KMS-11 (cell line): Measurements from ENCODE around the gene RXRA.

ENCODE experiments used
- H2AFZ ChIP-seq: fragments of 200-600 bp; sonication (generic); 2 replicates; pipeline ENCODE4 v1.6.1; 2016; ENCODE audit warnings: antibody characterized with exemption, mixed run types, low read depth
- H3K27ac ChIP-seq: fragments of 200-600 bp; sonication (generic); 2 replicates; pipeline ENCODE4 v1.6.1; 2016; ENCODE audit warnings: mild to moderate bottlenecking, mixed run types
- H3K27me3 ChIP-seq: fragments of 200-600 bp; sonication (generic); 2 replicates; pipeline ENCODE4 v1.6.1; 2017; ENCODE audit warnings: mild to moderate bottlenecking, low read depth, mixed run types, moderate library complexity; ENCODE audit not compliant: insufficient read depth
- H3K36me3 ChIP-seq: fragments of 200-600 bp; sonication (generic); 2 replicates; pipeline ENCODE4 v1.6.1; 2017; ENCODE audit warnings: mild to moderate bottlenecking, mixed run types; ENCODE audit not compliant: insufficient read depth
- H3K4me1 ChIP-seq: fragments of 200-600 bp; sonication (generic); 2 replicates; pipeline ENCODE4 v1.6.1; 2016; ENCODE audit warnings: mild to moderate bottlenecking, low read depth, mixed run types; ENCODE audit not compliant: poor library complexity, severe bottlenecking
- H3K4me2 ChIP-seq: fragments of 200-600 bp; sonication (generic); 2 replicates; pipeline ENCODE4 v1.7.0; 2016; ENCODE audit warnings: mild to moderate bottlenecking, mixed run types
- H3K4me3 ChIP-seq: fragments of 200-600 bp; sonication (generic); IDR thresholded peaks from 2 replicates; pipeline ENCODE4 v1.6.1; 2017; ENCODE audit warnings: low read depth, low read length, mixed read lengths; ENCODE audit not compliant: insufficient read depth
- H3K79me2 ChIP-seq: fragments of 200-600 bp; sonication (generic); 2 replicates; pipeline ENCODE4 v1.6.1; 2016; ENCODE audit warnings: low read depth, mixed run types; ENCODE audit not compliant: insufficient read depth
- H3K9ac ChIP-seq: fragments of 200-600 bp; sonication (generic); 2 replicates; pipeline ENCODE4 v1.6.1; 2016; ENCODE audit warnings: mild to moderate bottlenecking, mixed run types
- H4K20me1 ChIP-seq: fragments of 200-600 bp; sonication (generic); 2 replicates; pipeline ENCODE4 v1.6.1; 2016; ENCODE audit warnings: mild to moderate bottlenecking, mixed run types; ENCODE audit not compliant: insufficient read depth
- TF ChIP-seq, protein P1 (sequence below): fragments of 200-600 bp; sonication (generic); conservative IDR thresholded peaks from 2 replicates; pipeline ENCODE4 v1.6.1; 2017; ENCODE audit warnings: low read depth, mild to moderate bottlenecking, antibody characterized with exemption, low read length, moderate library complexity, mixed read lengths

Gene RXRA

DNA sequence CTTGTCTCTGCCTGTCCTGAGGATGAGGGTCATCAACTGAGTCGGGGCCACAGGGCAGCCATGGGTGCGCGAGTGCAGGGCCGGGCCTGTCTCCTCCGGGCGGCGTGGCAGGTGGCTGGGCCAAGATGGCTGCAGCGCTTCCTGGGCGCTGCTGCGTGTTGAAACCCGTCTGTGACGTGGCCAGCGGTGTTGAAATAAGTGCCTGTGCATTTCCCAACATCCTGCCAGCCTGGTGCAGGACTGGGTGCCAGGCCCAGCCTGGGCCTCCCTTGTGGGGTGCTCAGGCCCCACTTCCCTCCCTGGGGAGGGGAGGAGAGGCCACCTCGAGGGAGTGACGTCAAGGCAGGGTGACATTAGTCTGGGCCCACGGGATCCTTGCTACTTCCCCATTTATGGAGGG lies 45.5 kb downstream of the RXRA start:
- Histone ChIP-seq H3K27me3 (no peaks in the 10 kb centered on the region), H3K79me2 (peaks cover 6% of the 10 kb centered on the region; the same call in 1 of the 2 replicates), H3K27ac (no peak overlapping the region), H3K4me1 (peaks cover 26% of the 10 kb centered on the region), H4K20me1 (no peaks in the 10 kb centered on the region), H3K36me3 (no peaks in the 10 kb centered on the region), H2AFZ (no peak overlapping the region), H3K4me3 (no peak overlapping the region), H3K9ac (no peak overlapping the region), H3K4me2 (no peak overlapping the region)
- TF ChIP-seq, protein P1, sequence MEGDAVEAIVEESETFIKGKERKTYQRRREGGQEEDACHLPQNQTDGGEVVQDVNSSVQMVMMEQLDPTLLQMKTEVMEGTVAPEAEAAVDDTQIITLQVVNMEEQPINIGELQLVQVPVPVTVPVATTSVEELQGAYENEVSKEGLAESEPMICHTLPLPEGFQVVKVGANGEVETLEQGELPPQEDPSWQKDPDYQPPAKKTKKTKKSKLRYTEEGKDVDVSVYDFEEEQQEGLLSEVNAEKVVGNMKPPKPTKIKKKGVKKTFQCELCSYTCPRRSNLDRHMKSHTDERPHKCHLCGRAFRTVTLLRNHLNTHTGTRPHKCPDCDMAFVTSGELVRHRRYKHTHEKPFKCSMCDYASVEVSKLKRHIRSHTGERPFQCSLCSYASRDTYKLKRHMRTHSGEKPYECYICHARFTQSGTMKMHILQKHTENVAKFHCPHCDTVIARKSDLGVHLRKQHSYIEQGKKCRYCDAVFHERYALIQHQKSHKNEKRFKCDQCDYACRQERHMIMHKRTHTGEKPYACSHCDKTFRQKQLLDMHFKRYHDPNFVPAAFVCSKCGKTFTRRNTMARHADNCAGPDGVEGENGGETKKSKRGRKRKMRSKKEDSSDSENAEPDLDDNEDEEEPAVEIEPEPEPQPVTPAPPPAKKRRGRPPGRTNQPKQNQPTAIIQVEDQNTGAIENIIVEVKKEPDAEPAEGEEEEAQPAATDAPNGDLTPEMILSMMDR: no peak

DNA sequence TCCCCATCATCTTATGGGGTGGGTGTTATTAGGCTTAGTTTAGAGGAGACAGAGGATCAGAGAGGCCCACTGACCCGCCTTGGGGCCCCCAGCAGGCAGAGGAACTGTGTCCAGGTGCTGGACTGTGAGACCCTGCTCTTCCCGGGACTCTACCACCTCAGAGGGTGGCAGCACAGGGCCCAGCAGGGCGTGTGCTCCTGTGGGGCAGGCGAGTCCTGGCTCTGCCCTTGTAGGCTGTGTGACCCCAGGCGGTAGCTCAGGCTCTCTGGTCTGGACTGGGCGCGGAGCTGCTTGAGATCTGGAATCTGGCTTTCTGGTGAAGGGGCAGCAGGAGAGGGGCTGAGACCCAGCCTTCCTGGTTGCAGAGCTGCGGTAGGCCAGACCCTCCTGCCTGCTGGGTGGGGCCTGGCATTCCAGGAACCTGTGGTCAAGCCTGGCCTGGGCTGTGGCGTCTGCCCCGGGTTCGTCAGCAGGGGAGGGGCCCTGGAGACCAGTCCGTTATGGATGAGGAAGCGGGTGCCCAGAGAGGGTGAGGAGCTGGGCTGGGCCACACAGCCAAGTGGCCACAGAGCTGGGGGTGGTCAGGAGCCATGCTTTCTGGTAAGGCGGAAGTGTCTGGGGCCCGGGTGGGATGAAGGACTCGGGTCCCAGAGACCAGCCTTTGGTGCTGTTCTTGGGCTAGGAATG lies 46.5 kb downstream of the RXRA start:
- H3K79me2 ChIP-seq: peaks cover 6% of the 10 kb centered on the region; the same call in 1 of the 2 replicates
- H4K20me1 ChIP-seq: 0 out of 2 replicates have a peak, but pooled peaks cover 2% of the 10 kb centered on the region
- no peaks in the 10 kb centered on the region for H3K36me3 ChIP-seq
- H3K27me3 ChIP-seq: no peaks in the 10 kb centered on the region
- no peak overlapping the region for H3K27ac ChIP-seq
- peaks cover 16% of the 10 kb centered on the region for H3K4me1 ChIP-seq
- H3K9ac ChIP-seq: no peak overlapping the region
- no peak overlapping the region for H2AFZ ChIP-seq
- no peak overlapping the region for H3K4me2 ChIP-seq
- no peak overlapping the region for H3K4me3 ChIP-seq
- TF ChIP-seq, protein P1: no peak

GRCh38 chr9:134373269-134373668 lies 47.0 kb downstream of the RXRA start:
- Histone ChIP-seq H3K9ac (no peak overlapping the region), H3K4me1 (peaks cover 10% of the 10 kb centered on the region), H4K20me1 (0 out of 2 replicates have a peak, but pooled peaks cover 4% of the 10 kb centered on the region), H3K36me3 (no peaks in the 10 kb centered on the region), H3K4me3 (no peak overlapping the region), H3K4me2 (no peak overlapping the region), H3K79me2 (peaks cover 6% of the 10 kb centered on the region; the same call in 1 of the 2 replicates), H2AFZ (no peak overlapping the region), H3K27me3 (no peaks in the 10 kb centered on the region), H3K27ac (no peak overlapping the region)
- TF ChIP-seq, protein P1: no peak

GRCh38 chr9:134373953-134374300 lies 47.7 kb downstream of the RXRA start:
- Histone ChIP-seq H3K4me1 (peaks cover 6% of the 10 kb centered on the region), H3K36me3 (no peaks in the 10 kb centered on the region), H3K79me2 (peaks cover 6% of the 10 kb centered on the region; the same call in 1 of the 2 replicates), H3K27ac (no peak overlapping the region), H2AFZ (no peak overlapping the region), H3K4me2 (no peak overlapping the region), H4K20me1 (0 out of 2 replicates have a peak, but pooled peaks cover 4% of the 10 kb centered on the region), H3K9ac (no peak overlapping the region), H3K27me3 (no peaks in the 10 kb centered on the region), H3K4me3 (no peak overlapping the region)
- TF ChIP-seq, protein P1: no peak
